AG04450 (cell line): ENCODE data around the gene FABP1. TPM values are rescaled to one million over a fixed set of nuclear protein-coding genes. Genes with fewer than 3 reads are reported as not detected.

Experiments used
- CTCF ChIA-PET: fragments of 300-600, 350-600 bp; formaldehyde crosslinking; extraction: SDS; loops from one replicate; lab custom pipeline; 2022; ENCODE audit warnings: antibody characterized with exemption, inconsistent platforms; lab: Charles Lee
- POLR2A ChIA-PET: fragments of 350-600 bp; formaldehyde crosslinking; extraction: SDS; loops from one replicate; lab custom pipeline; 2021; ENCODE audit warnings: antibody characterized with exemption, inconsistent platforms; lab: Yijun Ruan, JAX
- DNase-seq: peaks from one replicate; pipeline ENCODE4 v3.0.0-alpha.2; 2011; ENCODE audit warnings: low read depth, low spot score
- H3K27ac ChIP-seq: one replicate; pipeline ENCODE4 v1.5.1; 2012; ENCODE audit warnings: low read depth, low read length, control low read depth
- H3K27me3 ChIP-seq: one replicate; pipeline ENCODE4 v1.6.0; 2012; ENCODE audit warnings: low read length; ENCODE audit not compliant: control insufficient read depth, insufficient read depth
- H3K4me3 ChIP-seq: 2 replicates; pipeline ENCODE4 v1.5.1; 2011; ENCODE audit warnings: mild to moderate bottlenecking, low read depth, low read length, control low read depth
- H3K9me3 ChIP-seq: 2 replicates; pipeline ENCODE4 v1.5.1; 2012; ENCODE audit warnings: low read length; ENCODE audit not compliant: control insufficient read depth, insufficient read depth
- CTCF ChIP-seq: IDR thresholded peaks from 2 replicates; pipeline ENCODE4 v1.5.1; 2011; ENCODE audit warnings: low read depth, low read length, control low read depth, inconsistent platforms
- polyA minus RNA-seq: library from RNA; depleted of rRNA, polyadenylated mRNA; stranded (reverse); fragments of >200 nt; gene quantifications from 2 replicates; pipeline ENCODE4 v1.2.3, GENCODE V29; 2011; rRNA and poly(A)+ RNA removed
- polyA plus RNA-seq: library from polyadenylated mRNA; depleted of rRNA; stranded (reverse); fragments of >200 nt; gene quantifications from 2 replicates; pipeline ENCODE4 v1.2.3, GENCODE V29; 2011; rRNA removed

The FABP1 gene
- polyA plus RNA-seq (not detected in 2 replicates), polyA minus RNA-seq (not detected in 2 replicates)

GRCh38 chr2:88127888-88128653 lies at the start of gene FABP1:
Gene FABP1 (minus strand): TSS chr2:88128062. CDS start chr2:88128017, 45 bp downstream.
- CTCF ChIA-PET: no interaction called here
- no peak for TF ChIP-seq CTCF
- no peaks in the 10 kb centered on the region for H3K9me3 ChIP-seq
- no peak for DNase-seq
- no peak within 1 kb of the TSS for H3K4me3 ChIP-seq
- no peaks in the 10 kb centered on the region for H3K27me3 ChIP-seq
- POLR2A ChIA-PET: no interaction called here
- H3K27ac ChIP-seq: no peak within 1 kb of the TSS

- H3K9me3 ChIP-seq: no peaks in the 10 kb centered on the region
- DNase-seq: no peak
- H3K27me3 ChIP-seq: no peaks in the 10 kb centered on the region
- no peak for TF ChIP-seq CTCF
- H3K27ac ChIP-seq: no peak overlapping the region
- no peak overlapping the region for H3K4me3 ChIP-seq
- POLR2A ChIA-PET: no interaction called here
- CTCF ChIA-PET: interaction anchor here (1.0 kb wide), 1 partner anchor 117 kb away, joined by 3 read pairs; no protein-coding TSS in a partner anchor
Observed at GRCh38 chr2:88177556-88177955, 49.7 kb upstream of the FABP1 start.

- H3K4me3 ChIP-seq: no peak overlapping the region
- TF ChIP-seq CTCF: no peak
- ChIA-PET POLR2A (no interaction called here), CTCF (no interaction called here)
- no peaks in the 10 kb centered on the region for H3K9me3 ChIP-seq
- H3K27ac ChIP-seq: no peak overlapping the region
- no peaks in the 10 kb centered on the region for H3K27me3 ChIP-seq
- no peak for DNase-seq
Observed at GRCh38 chr2:88176352-88176984, 48.6 kb upstream of the FABP1 start.

GRCh38 chr2:88172882-88173281 lies 45.0 kb upstream of the FABP1 start:
- no peak for TF ChIP-seq CTCF

More at GRCh38 chr2:88172882-88173281, 45.0 kb upstream of the FABP1 start:
- no peak for DNase-seq
- H3K9me3 ChIP-seq: no peaks in the 10 kb centered on the region; the same call in 1 of the 2 replicates
- no peak overlapping the region for H3K27ac ChIP-seq
- H3K27me3 ChIP-seq: peaks cover 5% of the 10 kb centered on the region
- H3K4me3 ChIP-seq: no peak overlapping the region
- CTCF ChIA-PET: interaction anchor here (0.8 to 2.5 kb wide), 3 partner anchors 11 to 113 kb away, joined by 3 to 18 read pairs (median 5); no protein-coding TSS in a partner anchor
- POLR2A ChIA-PET: interaction anchor here (0.6 kb wide), 1 partner anchor 69 kb away, joined by 4 read pairs; no protein-coding TSS in a partner anchor
